Gastroesophageal sphincter (tissue), 4 donors: ENCODE measurements around the gene RFX3. TPM values are rescaled to one million over a fixed set of nuclear protein-coding genes. Genes with fewer than 3 reads are reported as not detected.
A peak's percentile ranks its signal among the peaks of the same experiment; 100 is the strongest.

Source experiments
- ATAC-seq: fragments of 150-250 bp; one replicate; pipeline ENCODE4 v1.9.1; 2016; ENCODE audit warnings: mild to moderate bottlenecking, moderate library complexity
- H3K27ac ChIP-seq, 4 donors: fragments of 200-600 bp; sonication (generic) in 3 of 4; 1 replicate in 3 of 4; 2 replicates in 1 of 4; pipeline ENCODE4 v1.5.1; 2016 to 2019
- H3K27me3 ChIP-seq: fragments of 200-600 bp; sonication (generic); one replicate; pipeline ENCODE4 v1.5.1; 2019
- H3K36me3 ChIP-seq, 2 donors: fragments of 200-600 bp; sonication (generic); one replicate each; pipeline ENCODE4 v1.5.1; 2019; ENCODE audit warnings: control low read depth in 1 of 2
- H3K4me1 ChIP-seq, 3 donors: fragments of 200-600 bp; sonication (generic); 1 replicate in 2 of 3; 2 replicates in 1 of 3; pipeline ENCODE4 v1.5.1; 2016 to 2019; ENCODE audit warnings: control low read depth in 2 of 3
- H3K4me3 ChIP-seq, 2 donors: fragments of 200-600 bp; sonication (generic); one replicate each; pipeline ENCODE4 v1.5.1; 2019; ENCODE audit warnings: mild to moderate bottlenecking in 1 of 2, moderate library complexity in 1 of 2
- H3K9me3 ChIP-seq, 3 donors: fragments of 200-600 bp; sonication (generic); one replicate each; pipeline ENCODE4 v1.5.1; 2017 to 2019; ENCODE audit warnings: control low read depth in 2 of 3
- EP300 ChIP-seq: sonication (generic); formaldehyde crosslinking; IDR thresholded peaks from one replicate; pipeline ENCODE4 v1.6.1; 2017; ENCODE audit warnings: antibody characterized with exemption, mild to moderate bottlenecking
- POLR2A ChIP-seq, 2 donors: fragments of 450-650 bp; IDR thresholded peaks; one replicate each; pipeline ENCODE4 v1.6.1; 2017; ENCODE audit warnings: antibody characterized with exemption in 2 of 2, mild to moderate bottlenecking in 2 of 2, moderate library complexity in 1 of 2
- POLR2AphosphoS5 ChIP-seq: sonication (generic); formaldehyde crosslinking; IDR thresholded peaks from one replicate; pipeline ENCODE4 v1.6.1; 2017; ENCODE audit warnings: antibody characterized with exemption
- WGBS, 2 donors: methylation state at CpG; one replicate each; pipeline ENCODE4 v1.1.5; 2018; ENCODE audit warnings: low coverage in 1 of 2; 5-methylcytosine and 5-hydroxymethylcytosine counted together
- total RNA-seq, 4 donors: library from RNA; depleted of rRNA; stranded (reverse); fragments of >200 nt; gene quantifications; one replicate each; pipeline ENCODE4 v1.1.0, GENCODE V29; 2016
- TF ChIP-seq, protein P1 (sequence below), 4 experiments: fragments of 200-600 bp in 2 of 4; fragments of 450-650 bp in 2 of 4; sonication (generic) in 1 of 4; IDR thresholded peaks; one replicate each; pipeline ENCODE4 v1.5.1; 2017 to 2019; ENCODE audit warnings: antibody characterized with exemption in 4 of 4, mild to moderate bottlenecking in 2 of 4, moderate library complexity in 2 of 4

The RFX3 gene
- total RNA-seq, 4 donors from 2014 or later = 5.6 to 9.0 (median 7.7) TPM

DNA sequence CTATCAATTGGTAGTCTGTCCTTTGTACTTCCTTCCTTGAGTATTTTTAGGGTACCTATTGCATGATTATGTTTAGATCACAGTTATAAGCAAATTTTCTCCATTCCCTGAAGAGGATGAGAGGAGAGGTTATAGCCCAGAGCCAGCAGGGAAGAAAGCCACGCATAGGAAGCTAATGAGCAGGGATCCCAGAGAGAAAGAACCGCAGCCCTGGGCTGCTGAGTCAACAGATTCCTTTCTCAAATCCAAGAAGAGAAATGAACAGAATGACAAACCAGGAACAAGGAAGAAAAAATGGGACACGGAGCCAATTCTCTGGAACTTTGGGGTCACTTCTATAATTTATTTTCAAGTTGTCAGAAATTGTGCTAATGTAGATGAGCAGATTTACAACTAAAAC is 284.5 kb downstream of the RFX3 start:
- Histone ChIP-seq H3K4me3 (no peak overlapping the region), H3K36me3 (peaks cover 0 to 15% of the 10 kb centered on the region in 2 donors), H3K9me3 (no peaks in the 10 kb centered on the region), H3K4me1 (no peaks in the 10 kb centered on the region), H3K27ac (no peak overlapping the region), H3K27me3 (no peaks in the 10 kb centered on the region)
- TF ChIP-seq EP300 (no peak), POLR2A (IDR thresholded peaks at IDR 0.05) (no peak), POLR2AphosphoS5 (no peak)
- TF ChIP-seq, protein P1, sequence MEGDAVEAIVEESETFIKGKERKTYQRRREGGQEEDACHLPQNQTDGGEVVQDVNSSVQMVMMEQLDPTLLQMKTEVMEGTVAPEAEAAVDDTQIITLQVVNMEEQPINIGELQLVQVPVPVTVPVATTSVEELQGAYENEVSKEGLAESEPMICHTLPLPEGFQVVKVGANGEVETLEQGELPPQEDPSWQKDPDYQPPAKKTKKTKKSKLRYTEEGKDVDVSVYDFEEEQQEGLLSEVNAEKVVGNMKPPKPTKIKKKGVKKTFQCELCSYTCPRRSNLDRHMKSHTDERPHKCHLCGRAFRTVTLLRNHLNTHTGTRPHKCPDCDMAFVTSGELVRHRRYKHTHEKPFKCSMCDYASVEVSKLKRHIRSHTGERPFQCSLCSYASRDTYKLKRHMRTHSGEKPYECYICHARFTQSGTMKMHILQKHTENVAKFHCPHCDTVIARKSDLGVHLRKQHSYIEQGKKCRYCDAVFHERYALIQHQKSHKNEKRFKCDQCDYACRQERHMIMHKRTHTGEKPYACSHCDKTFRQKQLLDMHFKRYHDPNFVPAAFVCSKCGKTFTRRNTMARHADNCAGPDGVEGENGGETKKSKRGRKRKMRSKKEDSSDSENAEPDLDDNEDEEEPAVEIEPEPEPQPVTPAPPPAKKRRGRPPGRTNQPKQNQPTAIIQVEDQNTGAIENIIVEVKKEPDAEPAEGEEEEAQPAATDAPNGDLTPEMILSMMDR (IDR thresholded peaks at IDR 0.05) = no peak
- no peak for ATAC-seq
- WGBS, 2 donors = 52 to 81% methylated on average over 2 to 3 of the region's 3 CpGs

DNA sequence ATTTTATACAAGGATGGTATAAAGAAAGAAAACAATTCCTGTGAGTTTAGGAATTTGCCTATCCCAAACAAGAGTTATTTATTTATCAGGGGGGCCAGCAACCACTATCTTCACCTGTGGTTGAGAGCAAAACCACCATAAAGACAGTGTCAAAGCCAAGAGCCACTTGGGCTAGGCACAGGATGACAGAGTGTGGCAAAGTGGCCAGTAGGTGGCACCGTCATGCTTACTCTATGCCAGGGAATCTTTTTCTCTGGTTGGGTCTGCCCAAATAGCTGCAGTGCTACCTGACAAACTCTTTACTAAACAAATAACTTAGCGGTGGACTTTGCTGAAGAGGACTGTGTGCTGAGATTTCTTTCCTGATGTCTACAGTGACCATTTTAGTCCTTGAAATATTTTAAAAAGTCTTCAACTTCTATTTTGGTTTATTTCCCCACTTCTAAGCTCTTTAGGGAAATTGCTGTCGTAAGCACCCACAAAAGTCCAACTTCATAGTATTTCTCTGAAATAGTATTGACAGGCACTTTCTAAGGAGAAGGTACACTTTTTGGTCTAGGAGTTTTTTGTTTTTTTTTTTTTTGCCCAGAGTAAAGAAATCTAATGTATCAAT is 285.0 kb downstream of the RFX3 start:
- WGBS, 2 donors = 41 to 54% methylated on average over 2 to 3 of the region's 3 CpGs
- peak; percentile 61 for ATAC-seq

DNA sequence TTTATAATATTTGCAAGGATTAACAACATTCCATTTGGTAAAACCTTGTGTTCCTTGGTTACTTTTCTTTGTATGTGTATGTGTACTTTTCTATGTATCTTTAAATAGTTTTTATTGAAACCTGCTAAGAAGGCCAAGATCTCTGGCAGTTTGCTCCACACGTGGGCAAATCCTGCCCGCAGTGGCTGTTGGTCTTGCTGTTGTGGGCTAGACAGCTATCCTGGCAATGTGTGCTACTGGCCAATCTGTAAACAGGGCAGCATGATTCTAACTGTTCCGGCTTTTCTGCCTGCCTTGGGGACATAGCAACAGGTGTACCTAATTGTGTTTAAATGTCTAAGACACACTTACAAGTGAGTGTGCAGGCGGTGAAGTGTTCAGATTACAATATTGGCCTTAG is 286.6 kb downstream of the RFX3 start:
- ATAC-seq = no peak
- H3K36me3 ChIP-seq = peaks cover 0 to 7% of the 10 kb centered on the region in 2 donors
- no peak overlapping the region for H3K27ac ChIP-seq
- H3K27me3 ChIP-seq = no peaks in the 10 kb centered on the region
- no peak for TF ChIP-seq POLR2AphosphoS5
- TF ChIP-seq, protein P1 (IDR thresholded peaks at IDR 0.05) = no peak
- TF ChIP-seq EP300 = no peak
- TF ChIP-seq POLR2A (IDR thresholded peaks at IDR 0.05) = no peak
- H3K4me1 ChIP-seq = no peaks in the 10 kb centered on the region
- H3K9me3 ChIP-seq = no peaks in the 10 kb centered on the region
- 60% methylated on average over 1 of the region's 4 CpGs; no CpG with 5 or more reads in 1 of the 2 donors for WGBS, 2 donors
- H3K4me3 ChIP-seq = no peak overlapping the region

More for the DNA sequence above, 285.0 kb downstream of the RFX3 start:
- TF ChIP-seq, protein P1 (IDR thresholded peaks at IDR 0.05) = peak; percentile 39 to 70 (median 45)
- no peak for TF ChIP-seq POLR2A (IDR thresholded peaks at IDR 0.05)
- Histone ChIP-seq H3K4me3 (no peak overlapping the region), H3K27me3 (no peaks in the 10 kb centered on the region), H3K9me3 (no peaks in the 10 kb centered on the region), H3K36me3 (peaks cover 0 to 14% of the 10 kb centered on the region in 2 donors), H3K27ac (no peak overlapping the region), H3K4me1 (no peaks in the 10 kb centered on the region)

DNA sequence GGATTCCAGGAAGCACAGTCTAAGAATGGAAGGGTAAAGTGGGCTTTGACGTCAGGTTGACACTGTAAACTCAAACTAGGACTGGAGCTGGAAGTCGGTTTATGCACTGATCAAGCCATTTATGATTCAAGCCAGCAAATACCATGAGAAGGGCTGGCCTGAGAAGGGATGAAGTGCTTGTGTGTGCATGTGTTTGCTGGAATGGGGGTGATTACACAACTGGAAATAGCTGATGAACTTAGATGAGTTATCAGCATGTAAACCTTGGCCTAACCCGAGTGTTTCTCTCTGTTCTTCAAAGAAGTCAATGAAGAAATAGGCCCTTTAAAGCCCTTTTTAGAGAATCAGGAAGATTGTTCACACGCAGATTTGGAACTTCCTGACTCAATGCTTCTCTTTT is 287.6 kb downstream of the RFX3 start:
- no peaks in the 10 kb centered on the region for H3K9me3 ChIP-seq
- no peaks in the 10 kb centered on the region for H3K4me1 ChIP-seq
- TF ChIP-seq POLR2AphosphoS5 = no peak
- TF ChIP-seq EP300 = no peak
- TF ChIP-seq POLR2A (IDR thresholded peaks at IDR 0.05) = no peak
- TF ChIP-seq, protein P1 (IDR thresholded peaks at IDR 0.05) = no peak
- peaks cover 0 to 7% of the 10 kb centered on the region in 2 donors for H3K36me3 ChIP-seq
- no peak for ATAC-seq
- H3K27me3 ChIP-seq = no peaks in the 10 kb centered on the region
- WGBS, 2 donors = 94 to 100% methylated on average over 4 of the region's 4 CpGs
- no peak overlapping the region for H3K4me3 ChIP-seq
- no peak overlapping the region for H3K27ac ChIP-seq

DNA sequence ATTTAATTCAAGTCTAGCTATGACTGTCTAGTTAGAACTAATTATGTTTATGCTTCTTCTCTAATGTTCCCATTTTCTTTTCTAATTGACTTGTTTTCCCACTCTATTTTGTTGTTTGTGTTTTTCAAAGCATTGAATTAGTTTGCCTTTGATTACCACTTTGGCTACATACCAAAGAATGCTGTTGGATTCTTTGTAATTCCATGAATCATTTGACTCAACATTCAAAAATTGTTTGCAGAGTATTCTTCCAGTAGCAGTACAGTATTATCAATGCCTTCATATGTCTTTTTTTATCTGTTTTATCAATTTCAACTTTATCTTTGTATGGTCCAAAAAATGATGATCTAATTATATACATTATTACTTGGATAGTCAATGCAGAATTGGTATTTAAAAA is 288.7 kb downstream of the RFX3 start:
- TF ChIP-seq POLR2A (IDR thresholded peaks at IDR 0.05) = no peak
- no peak for TF ChIP-seq POLR2AphosphoS5
- TF ChIP-seq, protein P1 (IDR thresholded peaks at IDR 0.05) = no peak
- TF ChIP-seq EP300 = no peak
- Histone ChIP-seq H3K27ac (no peak overlapping the region), H3K9me3 (no peaks in the 10 kb centered on the region), H3K4me3 (no peak overlapping the region), H3K4me1 (no peaks in the 10 kb centered on the region), H3K27me3 (no peaks in the 10 kb centered on the region), H3K36me3 (peaks cover 0 to 7% of the 10 kb centered on the region in 2 donors)
- no peak for ATAC-seq
